HG02571 (cell line): ENCODE results near the gene NRXN3.
A peak's percentile ranks its signal among the peaks of the same experiment; 100 is the strongest.

Experiments used
- ATAC-seq: cut with Tn5 transposase; IDR thresholded peaks from one replicate; pipeline ENCODE4 v1.9.1; 2021; ENCODE audit warnings: mild to moderate bottlenecking, moderate library complexity; ENCODE audit not compliant: unreplicated experiment

NRXN3 gene

GRCh38 chr14:78875049-78875448 lies 704.9 kb downstream of the NRXN3 start:
- no peak for ATAC-seq

DNA sequence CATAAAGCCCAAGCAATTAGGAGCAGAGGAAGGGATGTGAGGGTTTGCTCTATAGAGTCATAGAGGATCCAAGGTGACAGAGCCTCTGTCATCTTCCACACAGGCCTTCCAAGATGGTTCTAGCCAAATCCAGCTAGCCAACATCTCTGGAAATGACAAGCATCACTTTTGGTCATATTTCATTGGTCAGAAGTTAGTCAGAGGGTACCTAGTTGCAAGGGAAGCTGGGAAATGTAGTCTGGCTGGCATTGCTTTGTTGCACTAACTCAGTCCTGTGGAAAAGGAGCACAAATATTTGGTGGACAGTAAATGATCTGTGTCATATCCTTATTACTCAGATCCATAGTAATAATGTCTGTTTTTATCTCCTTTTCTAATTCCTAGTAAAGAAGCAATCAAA lies 715.7 kb downstream of the NRXN3 start:
- no peak for ATAC-seq

DNA sequence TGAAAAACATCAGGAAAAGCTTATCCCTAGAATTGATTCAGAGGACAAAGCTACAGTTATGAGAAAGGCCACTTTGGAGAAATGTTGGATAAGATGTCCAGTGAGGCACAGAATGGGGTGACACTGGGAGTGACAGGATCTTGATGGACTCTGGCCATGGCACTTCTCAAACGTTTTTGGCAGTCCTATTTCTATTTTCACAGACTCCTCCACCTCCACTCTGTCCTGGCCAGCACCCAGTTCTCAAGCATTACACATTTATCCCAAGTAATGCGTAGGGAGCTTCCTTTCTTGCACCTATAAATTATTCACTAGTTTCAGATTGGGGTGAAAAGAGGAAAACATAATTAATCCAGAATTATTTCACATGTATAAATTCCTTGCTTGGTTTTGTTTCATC lies 727.3 kb downstream of the NRXN3 start:
- no peak for ATAC-seq

DNA sequence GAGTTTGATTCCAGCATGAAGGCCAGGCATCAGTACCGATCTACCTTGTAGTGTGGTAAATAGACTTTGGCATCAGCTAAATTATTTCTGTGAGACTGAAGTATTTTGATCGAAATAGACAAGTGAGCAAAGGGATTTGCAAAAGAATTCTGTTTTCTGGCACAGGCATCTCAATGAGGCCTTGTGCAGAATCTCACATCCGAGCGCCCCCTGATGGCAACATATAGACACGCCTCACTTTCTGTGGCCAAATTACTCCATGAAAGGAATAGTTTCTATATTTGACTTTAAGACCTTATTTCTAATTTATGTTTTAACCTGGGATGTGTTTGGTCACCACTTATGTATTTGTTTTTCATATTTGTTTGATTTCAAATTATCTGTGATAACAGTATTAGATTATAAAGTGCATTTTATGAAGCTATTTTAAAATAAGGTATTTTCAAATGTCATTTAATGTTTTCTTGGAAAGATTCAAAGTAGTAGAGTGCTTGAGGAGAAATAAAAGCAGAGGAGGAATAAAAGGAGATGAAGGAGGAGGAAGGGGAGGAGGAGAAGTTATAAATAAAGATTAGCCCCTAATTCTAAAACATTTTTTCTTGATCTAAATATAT lies 731.9 kb downstream of the NRXN3 start:
- ATAC-seq, result no peak

DNA sequence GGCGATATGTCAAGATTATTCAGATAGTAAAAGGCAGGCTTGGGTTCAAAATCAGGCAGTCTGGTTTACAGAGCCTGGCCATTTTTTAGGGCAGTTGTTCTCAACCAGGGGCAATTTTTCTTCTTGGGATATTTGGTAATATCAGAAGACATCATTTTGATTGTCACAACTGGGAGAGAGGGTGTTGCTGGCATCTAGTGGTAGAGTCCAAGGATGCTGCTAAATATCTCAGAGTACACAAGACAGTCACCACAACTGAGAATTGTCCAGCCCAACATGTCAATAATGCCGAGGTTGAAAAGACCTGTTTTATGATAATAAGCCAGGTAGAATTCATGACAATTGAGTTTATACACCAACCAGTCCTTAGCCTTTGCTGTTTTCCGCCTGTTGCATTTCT lies 733.9 kb downstream of the NRXN3 start:
- ATAC-seq, result no peak

GRCh38 chr14:78917462-78917861 lies 747.3 kb downstream of the NRXN3 start:
- no peak for ATAC-seq

DNA sequence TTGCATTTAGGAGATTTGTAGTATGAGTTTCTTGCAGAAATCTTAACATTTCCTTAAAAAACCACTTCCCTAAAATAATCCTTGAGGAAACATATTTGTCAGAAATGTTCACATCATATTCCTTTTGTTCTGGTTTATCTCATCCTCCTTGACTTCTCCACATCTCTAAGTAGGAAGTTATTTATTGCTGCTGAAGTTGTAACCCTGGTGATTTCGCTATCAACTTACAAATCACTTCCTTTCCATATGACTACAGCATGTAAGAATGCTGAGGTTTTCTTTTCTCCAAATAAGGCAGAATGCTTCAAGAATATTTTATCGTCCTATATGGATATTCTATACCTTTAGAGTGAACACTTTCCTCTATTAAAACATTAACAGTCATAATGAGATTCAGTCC lies 751.7 kb downstream of the NRXN3 start:
- no peak for ATAC-seq

GRCh38 chr14:78927261-78927660 lies 757.1 kb downstream of the NRXN3 start:
- ATAC-seq, result no peak

DNA sequence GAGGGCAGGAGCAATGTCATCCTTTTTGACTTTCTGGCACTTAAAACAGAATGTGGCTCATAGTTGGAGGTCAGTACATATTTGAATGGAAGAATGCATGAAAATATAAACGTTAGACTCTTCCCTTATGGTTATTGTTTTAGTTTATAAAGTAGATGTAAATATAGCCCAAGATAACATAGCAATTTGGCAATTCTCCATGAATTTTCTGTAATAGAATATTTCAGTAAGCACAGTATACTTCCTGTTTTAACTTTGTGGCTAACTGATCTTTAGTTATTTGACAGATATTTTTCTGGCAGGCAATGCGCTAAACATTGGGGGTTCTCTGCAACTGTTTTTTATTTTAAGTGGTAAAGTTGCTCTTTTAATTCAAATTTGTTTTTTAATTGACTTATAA lies 763.0 kb downstream of the NRXN3 start:
- ATAC-seq, result no peak

DNA sequence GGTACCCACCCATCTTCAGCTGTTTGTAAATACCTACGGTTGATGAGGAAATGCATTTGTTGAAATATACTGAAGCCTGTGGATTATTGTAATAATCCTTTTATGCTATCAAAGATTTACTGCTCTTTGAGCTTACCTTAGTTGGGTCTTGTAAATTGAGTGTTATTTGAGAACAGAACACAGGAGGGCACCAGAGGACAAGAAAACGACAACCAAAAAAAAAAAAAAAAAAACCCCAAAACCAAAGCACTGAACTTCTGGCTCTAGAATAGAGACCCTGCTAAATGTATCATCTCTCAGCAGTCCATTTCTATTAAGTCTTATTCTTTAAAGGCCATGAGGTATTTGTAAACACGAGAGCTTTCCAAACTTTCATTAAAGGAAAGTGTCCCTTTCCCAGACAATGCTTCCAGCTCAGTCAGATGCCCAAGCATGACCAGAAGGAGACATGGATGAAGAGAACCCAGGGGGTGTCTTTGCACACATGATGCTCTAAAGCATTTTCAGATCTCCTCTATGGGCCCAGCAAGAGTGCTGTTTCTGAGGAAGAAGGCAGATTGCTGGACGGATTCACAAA lies 763.9 kb downstream of the NRXN3 start:
- no peak for ATAC-seq

DNA sequence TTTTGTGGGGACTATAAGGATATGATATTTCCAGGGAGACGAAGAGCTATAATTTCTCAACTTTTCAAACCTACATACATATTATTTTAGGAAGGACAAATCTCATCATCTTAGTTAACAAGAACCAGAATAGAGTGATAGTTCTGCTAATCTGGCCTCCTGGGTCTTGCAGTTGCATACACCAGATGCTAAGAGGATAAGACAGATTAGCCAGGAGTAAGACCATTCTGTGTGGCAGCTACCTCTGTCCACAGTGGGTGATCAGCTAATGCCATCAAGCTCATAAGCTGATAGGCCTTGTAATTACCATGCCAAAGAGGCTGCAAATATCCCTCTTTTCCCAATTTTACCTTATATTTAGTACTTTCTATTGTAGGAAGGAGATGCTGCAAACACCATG lies 776.8 kb downstream of the NRXN3 start:
- ATAC-seq, result no peak

DNA sequence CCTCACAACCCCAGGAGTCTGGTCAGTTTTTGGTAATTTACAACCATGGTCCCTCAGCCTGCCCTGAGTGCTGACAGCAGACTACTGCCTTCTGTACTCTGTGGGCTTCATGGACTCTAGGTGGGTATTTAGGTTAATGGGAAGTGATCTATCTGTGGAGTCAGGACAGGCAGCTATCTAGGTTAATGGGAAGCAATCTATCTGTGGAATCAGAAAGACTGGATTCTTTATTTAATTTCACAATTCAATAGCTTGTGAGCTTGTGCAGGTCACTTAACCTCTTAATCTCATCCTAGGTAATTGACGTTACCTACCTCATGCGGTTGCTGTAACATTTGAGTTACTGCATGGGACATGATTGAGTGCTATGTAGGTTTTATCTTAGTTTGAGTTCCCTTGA lies 777.5 kb downstream of the NRXN3 start:
- no peak for ATAC-seq

GRCh38 chr14:78950649-78951048 lies 780.5 kb downstream of the NRXN3 start:
- no peak for ATAC-seq

DNA sequence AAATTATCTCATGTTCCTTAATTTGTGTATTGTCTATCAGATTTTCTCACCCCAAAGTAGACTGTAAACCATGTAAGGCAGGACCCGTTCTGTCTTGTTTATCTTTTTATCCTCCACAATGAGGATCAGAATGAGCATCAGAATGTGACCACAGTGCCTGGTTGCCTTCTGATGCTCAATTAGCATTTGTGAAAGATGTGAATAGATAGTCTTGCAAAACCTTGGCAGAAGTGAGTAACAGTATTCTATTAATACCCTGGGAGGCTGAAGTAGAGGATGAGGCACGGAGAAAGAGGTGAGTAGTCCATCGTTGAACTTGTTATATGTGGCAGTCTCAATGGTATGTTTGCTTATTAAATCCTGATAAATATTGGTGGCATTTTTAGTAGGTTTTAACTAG lies 781.4 kb downstream of the NRXN3 start:
- no peak for ATAC-seq

GRCh38 chr14:78959674-78960264 lies 789.6 kb downstream of the NRXN3 start:
- peak; percentile 76 for ATAC-seq

DNA sequence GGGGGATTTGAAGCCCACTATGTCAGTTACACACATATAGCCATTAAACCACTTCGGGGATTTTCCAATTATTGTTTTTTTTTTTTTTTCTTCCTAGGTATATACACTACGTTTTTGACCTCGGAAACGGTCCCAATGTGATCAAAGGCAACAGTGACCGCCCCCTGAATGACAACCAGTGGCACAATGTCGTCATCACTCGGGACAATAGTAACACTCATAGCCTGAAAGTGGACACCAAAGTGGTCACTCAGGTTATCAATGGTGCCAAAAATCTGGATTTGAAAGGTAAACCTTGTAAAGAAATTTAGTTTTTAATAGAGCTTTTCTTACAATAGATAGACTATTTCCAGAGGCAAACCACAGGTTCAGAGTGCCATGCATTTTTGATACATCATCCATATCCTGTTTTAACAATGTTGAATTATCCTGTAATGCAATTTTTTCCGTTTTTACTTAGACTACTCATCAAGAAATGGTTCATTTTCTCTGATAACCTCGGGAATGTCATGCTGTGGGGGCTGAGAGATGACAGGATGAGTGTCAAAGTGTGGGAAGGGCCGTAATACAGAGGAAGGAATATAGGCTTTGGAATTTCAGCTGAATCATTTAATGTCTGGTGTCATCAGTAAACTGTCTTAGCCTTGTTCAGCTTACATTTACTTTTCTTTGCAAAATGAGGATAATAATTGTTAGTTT lies 797.1 kb downstream of the NRXN3 start:
- ATAC-seq, result no peak

DNA sequence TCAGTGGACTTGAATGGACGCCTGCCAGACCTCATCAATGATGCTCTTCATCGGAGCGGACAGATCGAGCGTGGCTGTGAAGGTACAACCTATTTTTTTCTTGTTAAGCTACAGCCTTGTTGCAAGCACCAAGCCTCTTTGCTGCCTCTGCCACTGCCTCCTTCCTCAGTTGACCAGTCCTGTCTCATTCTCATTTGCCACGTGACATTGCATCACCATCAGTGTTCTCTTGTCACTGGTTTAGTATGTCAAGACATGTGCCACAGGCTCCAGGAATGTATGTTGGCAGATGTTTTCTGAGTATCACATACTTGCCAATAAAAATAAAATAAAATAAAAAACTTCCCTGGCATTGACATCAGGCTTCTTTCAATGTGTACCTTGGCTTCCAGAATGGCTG lies 798.1 kb downstream of the NRXN3 start:
- ATAC-seq, result no peak

- ATAC-seq, result no peak
These were observed 800.5 kb downstream of the NRXN3 start for GRCh38 chr14:78970677-78971076.

GRCh38 chr14:78972440-78972839 lies 802.3 kb downstream of the NRXN3 start:
- no peak for ATAC-seq

- no peak for ATAC-seq
These were observed 804.5 kb downstream of the NRXN3 start for GRCh38 chr14:78974691-78975090.

DNA sequence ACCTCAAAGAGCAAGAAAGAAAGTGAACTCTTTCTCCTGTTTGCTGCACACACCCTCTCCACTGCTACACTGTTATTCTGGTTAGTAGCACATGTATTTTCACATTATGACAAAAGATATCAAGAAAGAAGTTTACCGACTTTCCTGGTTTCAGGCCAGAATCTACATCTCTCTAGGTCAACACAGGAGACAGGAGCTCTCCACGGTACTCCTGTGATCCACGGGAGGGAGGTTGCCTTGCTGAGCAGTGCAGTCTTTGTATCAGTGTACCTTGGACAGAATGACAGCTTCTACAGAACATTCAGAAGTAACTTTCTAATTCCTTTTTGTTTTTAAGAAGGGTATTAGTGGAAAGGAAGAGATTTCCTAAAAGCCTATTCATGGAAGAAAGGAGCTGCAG lies 805.6 kb downstream of the NRXN3 start:
- no peak for ATAC-seq

GRCh38 chr14:78978896-78979295 lies 808.7 kb downstream of the NRXN3 start:
- ATAC-seq, result no peak
